HCT116 (cell line): ENCODE measurements around the gene RAD18. TPM values are rescaled to one million over a fixed set of nuclear protein-coding genes. Genes with fewer than 3 reads are reported as not detected.

Experiments
- ATAC-seq: fragments of 200-7000 bp; cut with Tn5 transposase; 2 replicates; pipeline ENCODE4 v1.9.1; 2020; ENCODE audit warnings: mild to moderate bottlenecking, moderate library complexity
- BruUV-seq: library from RNA; stranded (reverse); fragments of 400-500 nt; replicated peaks from 2 replicates; lab custom pipeline; 2021; lab: Mats Ljungman, UMichigan
- CTCF ChIA-PET: fragments of 300-600 bp; sonication (Branson Sonifier 250); formaldehyde crosslinking; loops from one replicate; lab custom pipeline; 2021; ENCODE audit warnings: antibody characterized with exemption; lab: Charles Lee
- POLR2A ChIA-PET: fragments of 300-600, 350-600 bp; sonication (Branson Sonifier 250); formaldehyde crosslinking; loops from one replicate; lab custom pipeline; 2021; ENCODE audit warnings: antibody characterized with exemption; lab: Charles Lee
- RAD21 ChIA-PET, 2 experiments: fragments of 300-600 bp; sonication (Branson Sonifier 250); formaldehyde crosslinking; loops; one replicate each; lab custom pipeline; 2023; ENCODE audit warnings: low total read pairs in 2 of 2; ENCODE audit not compliant: uncharacterized antibody in 2 of 2, unreplicated experiment in 2 of 2, low non-redundant PET in 1 of 2; lab: Charles Lee
- DNase-seq: peaks from one replicate; pipeline ENCODE4 v3.0.0-alpha.2; 2010; ENCODE audit warnings: low read depth, low spot score
- H2AFZ ChIP-seq: fragments of 200-600 bp; shearing (Covaris generic), sonication (generic); 2 replicates; pipeline ENCODE4 v1.6.1; 2017; ENCODE audit warnings: low read depth, mixed run types, mixed read lengths, antibody characterized with exemption, low read length; ENCODE audit not compliant: poor library complexity, severe bottlenecking
- H3K27ac ChIP-seq: 2 replicates; pipeline ENCODE4 v1.5.1; 2012; ENCODE audit warnings: low read depth, low read length
- H3K27me3 ChIP-seq: fragments of 200-600 bp; sonication (generic); 2 replicates; pipeline ENCODE4 v1.6.1; 2016; ENCODE audit warnings: mixed run types, low read length, mixed read lengths; ENCODE audit not compliant: insufficient read depth
- H3K36me3 ChIP-seq, 2 experiments: fragments of 200-500 bp in 1 of 2; fragments of 200-600 bp in 1 of 2; sonication (Bioruptor generic) in 1 of 2; sonication (generic) in 1 of 2; 2 replicates each; pipeline versions ENCODE4 v1.5.1 to v1.6.1; 2014 to 2016; ENCODE audit warnings: low read length in 2 of 2, inconsistent platforms in 1 of 2, mixed read lengths in 1 of 2, mixed run types in 1 of 2; ENCODE audit not compliant: insufficient read depth in 2 of 2, control insufficient read depth in 1 of 2
- H3K4me1 ChIP-seq, 2 experiments: fragments of 200-600 bp in 1 of 2; sonication (generic) in 1 of 2; 2 replicates each; pipeline versions ENCODE4 v1.5.1 to v1.6.1; 2012 to 2017; ENCODE audit warnings: low read length in 2 of 2, inconsistent platforms in 1 of 2, mild to moderate bottlenecking in 1 of 2, mixed read lengths in 1 of 2, mixed run types in 1 of 2, moderate library complexity in 1 of 2; ENCODE audit not compliant: insufficient read depth in 2 of 2, control insufficient read depth in 1 of 2
- H3K4me2 ChIP-seq: fragments of 200-600 bp; sonication (generic); 2 replicates; pipeline ENCODE4 v1.6.1; 2017; ENCODE audit warnings: mixed run types, low read length, mixed read lengths
- H3K4me3 ChIP-seq, 2 experiments: fragments of 200-600 bp in 1 of 2; sonication (generic) in 1 of 2; replicated peaks in 1 of 2; 2 replicates each; pipeline ENCODE4 v1.5.1; 2011 to 2016; ENCODE audit warnings: low read length in 2 of 2, control low read depth in 1 of 2, low read depth in 1 of 2, mild to moderate bottlenecking in 1 of 2, mixed read lengths in 1 of 2, mixed run types in 1 of 2
- H3K79me2 ChIP-seq: fragments of 200-600 bp; sonication (generic); 2 replicates; pipeline ENCODE4 v1.6.1; 2017; ENCODE audit warnings: mild to moderate bottlenecking, mixed run types, low read length, moderate library complexity, mixed read lengths; ENCODE audit not compliant: insufficient read depth
- H3K9ac ChIP-seq: fragments of 200-600 bp; sonication (generic); 2 replicates; pipeline ENCODE4 v1.6.1; 2016; ENCODE audit warnings: low read length, mixed read lengths
- H3K9me2 ChIP-seq: fragments of 200-600 bp; sonication (generic), shearing (Covaris generic); 2 replicates; pipeline ENCODE4 v1.6.1; 2017; ENCODE audit warnings: mixed run types, mild to moderate bottlenecking, moderate library complexity; ENCODE audit not compliant: insufficient read depth
- H3K9me3 ChIP-seq, 2 experiments: fragments of 200-500 bp in 1 of 2; fragments of 200-600 bp in 1 of 2; sonication (Bioruptor generic) in 1 of 2; sonication (generic) in 1 of 2; 2 replicates each; pipeline ENCODE4 v1.6.1; 2014 to 2017; ENCODE audit warnings: low read length in 2 of 2, mixed read lengths in 2 of 2, inconsistent platforms in 1 of 2, low read depth in 1 of 2, mild to moderate bottlenecking in 1 of 2, mixed run types in 1 of 2, moderate library complexity in 1 of 2; ENCODE audit not compliant: control insufficient read depth in 1 of 2, insufficient read depth in 1 of 2
- H4K20me1 ChIP-seq: fragments of 200-600 bp; sonication (generic), shearing (Covaris generic); 2 replicates; pipeline ENCODE4 v1.6.1; 2017; ENCODE audit warnings: mixed run types, mild to moderate bottlenecking, moderate library complexity; ENCODE audit not compliant: insufficient read depth
- CEBPB ChIP-seq: IDR thresholded peaks from 2 replicates; pipeline ENCODE4 v1.6.1; 2012; ENCODE audit warnings: low read depth
- EGR1 ChIP-seq: IDR thresholded peaks from 2 replicates; pipeline ENCODE4 v1.6.1; 2012; ENCODE audit warnings: low read depth
- ELF1 ChIP-seq: IDR thresholded peaks from 2 replicates; pipeline ENCODE4 v1.6.1; 2012; ENCODE audit warnings: low read depth, borderline replicate concordance
- EZH2 ChIP-seq: fragments of 200-600 bp; sonication (generic); IDR thresholded peaks from 2 replicates; pipeline ENCODE4 v1.6.1; 2017; ENCODE audit warnings: antibody characterized with exemption, mixed run types
- POLR2A ChIP-seq: IDR thresholded peaks from 2 replicates; pipeline ENCODE4 v1.7.0; 2011; ENCODE audit warnings: borderline replicate concordance; ENCODE audit not compliant: insufficient read depth, insufficient read length; ENCODE audit errors: extremely low read depth
- POLR2AphosphoS5 ChIP-seq: IDR thresholded peaks from 2 replicates; pipeline ENCODE4 v1.6.1; 2011; ENCODE audit warnings: mild to moderate bottlenecking, low read depth, low read length, moderate library complexity
- REST ChIP-seq: IDR thresholded peaks from 2 replicates; pipeline ENCODE4 v1.6.1; 2012; ENCODE audit warnings: low read depth
- SP1 ChIP-seq: IDR thresholded peaks from 2 replicates; pipeline ENCODE4 v1.6.1; 2012; ENCODE audit warnings: low read depth
- SRF ChIP-seq: IDR thresholded peaks from 2 replicates; pipeline ENCODE4 v1.6.1; 2012; ENCODE audit warnings: low read depth
- YY1 ChIP-seq: IDR thresholded peaks from 2 replicates; pipeline ENCODE4 v1.6.1; 2011; ENCODE audit warnings: low read length, low read depth, moderate library complexity, mild to moderate bottlenecking; ENCODE audit not compliant: insufficient replicate concordance; ENCODE audit errors: extremely low read depth
- intact Hi-C: fragments of 100-400 bp; cut with micrococcal nuclease; formaldehyde crosslinking; loops from 2 replicates; pipeline ENCODE4 v1.10.0; 2022
- total RNA-seq: library from RNA; stranded (reverse); gene quantifications from one replicate; pipeline ENCODE4 v1.2.1, GENCODE V29; 2021; ENCODE audit not compliant: unreplicated experiment
- TF ChIP-seq, protein P1 (sequence below): IDR thresholded peaks from 2 replicates; pipeline ENCODE4 v1.6.1; 2012
- TF ChIP-seq, protein P2 (sequence below): IDR thresholded peaks from 2 replicates; pipeline ENCODE4 v1.6.1; 2011; ENCODE audit warnings: mild to moderate bottlenecking, low read length, moderate library complexity; ENCODE audit not compliant: insufficient replicate concordance; ENCODE audit errors: extremely low read depth

Gene RAD18
- total RNA-seq, 1 experiment from 2014 or later: 28.7 TPM

GRCh38 chr3:8978551-8978950 is 15.3 kb upstream of the RAD18 start:
- no peaks in the 10 kb centered on the region for H4K20me1 ChIP-seq
- intact Hi-C loops: no loop called here
- no peaks in the 10 kb centered on the region for H3K4me1 ChIP-seq
- H3K9me2 ChIP-seq: no peaks in the 10 kb centered on the region; the same call in 1 of the 2 replicates
- no peak overlapping the region for H2AFZ ChIP-seq
- POLR2A ChIA-PET: no interaction called here
- no peak overlapping the region for H3K4me3 ChIP-seq
- RAD21 ChIA-PET: no interaction called here
- no peak for ATAC-seq
- H3K9me3 ChIP-seq: peaks cover 0 to 4% of the 10 kb centered on the region in 2 experiments; a peak in 1 of 4 replicates
- CTCF ChIA-PET: no interaction called here
- H3K27me3 ChIP-seq: peaks cover 17% of the 10 kb centered on the region
- no peak overlapping the region for H3K4me2 ChIP-seq
- no peaks in the 10 kb centered on the region for H3K79me2 ChIP-seq
- no peak overlapping the region for H3K27ac ChIP-seq
- TF ChIP-seq EZH2: no peak
- TF ChIP-seq, protein P1, sequence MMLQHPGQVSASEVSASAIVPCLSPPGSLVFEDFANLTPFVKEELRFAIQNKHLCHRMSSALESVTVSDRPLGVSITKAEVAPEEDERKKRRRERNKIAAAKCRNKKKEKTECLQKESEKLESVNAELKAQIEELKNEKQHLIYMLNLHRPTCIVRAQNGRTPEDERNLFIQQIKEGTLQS: no peak
- no peak for TF ChIP-seq POLR2AphosphoS5
- TF ChIP-seq REST: no peak
- no peaks in the 10 kb centered on the region for H3K36me3 ChIP-seq
- no peak overlapping the region for H3K9ac ChIP-seq
- no TSS peak for BruUV-seq
- DNase-seq: no peak

- Histone ChIP-seq H3K79me2 (no peaks in the 10 kb centered on the region), H3K4me3 (no peak overlapping the region), H4K20me1 (no peaks in the 10 kb centered on the region), H3K4me1 (no peaks in the 10 kb centered on the region), H2AFZ (no peak overlapping the region), H3K27ac (no peak overlapping the region), H3K9me3 (peaks cover 0 to 4% of the 10 kb centered on the region in 2 experiments; a peak in 1 of 4 replicates), H3K4me2 (no peak overlapping the region), H3K36me3 (no peaks in the 10 kb centered on the region), H3K9me2 (no peaks in the 10 kb centered on the region; the same call in 1 of the 2 replicates), H3K27me3 (peaks cover 17% of the 10 kb centered on the region), H3K9ac (no peak overlapping the region)
- DNase-seq: no peak
- ChIA-PET POLR2A (no interaction called here), CTCF (no interaction called here), RAD21 (no interaction called here)
- intact Hi-C loops: no loop called here
- BruUV-seq: no TSS peak
- no peak for TF ChIP-seq POLR2A
- no peak for TF ChIP-seq EGR1
- TF ChIP-seq SRF: no peak
- TF ChIP-seq POLR2AphosphoS5: no peak
- TF ChIP-seq YY1: no peak
- TF ChIP-seq, protein P2, sequence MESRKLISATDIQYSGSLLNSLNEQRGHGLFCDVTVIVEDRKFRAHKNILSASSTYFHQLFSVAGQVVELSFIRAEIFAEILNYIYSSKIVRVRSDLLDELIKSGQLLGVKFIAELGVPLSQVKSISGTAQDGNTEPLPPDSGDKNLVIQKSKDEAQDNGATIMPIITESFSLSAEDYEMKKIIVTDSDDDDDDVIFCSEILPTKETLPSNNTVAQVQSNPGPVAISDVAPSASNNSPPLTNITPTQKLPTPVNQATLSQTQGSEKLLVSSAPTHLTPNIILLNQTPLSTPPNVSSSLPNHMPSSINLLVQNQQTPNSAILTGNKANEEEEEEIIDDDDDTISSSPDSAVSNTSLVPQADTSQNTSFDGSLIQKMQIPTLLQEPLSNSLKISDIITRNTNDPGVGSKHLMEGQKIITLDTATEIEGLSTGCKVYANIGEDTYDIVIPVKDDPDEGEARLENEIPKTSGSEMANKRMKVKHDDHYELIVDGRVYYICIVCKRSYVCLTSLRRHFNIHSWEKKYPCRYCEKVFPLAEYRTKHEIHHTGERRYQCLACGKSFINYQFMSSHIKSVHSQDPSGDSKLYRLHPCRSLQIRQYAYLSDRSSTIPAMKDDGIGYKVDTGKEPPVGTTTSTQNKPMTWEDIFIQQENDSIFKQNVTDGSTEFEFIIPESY: no peak
- TF ChIP-seq CEBPB: no peak
- no peak for TF ChIP-seq ELF1
- TF ChIP-seq, protein P1: no peak
- no peak for TF ChIP-seq SP1
- ATAC-seq: no peak
These were observed 13.4 kb upstream of the RAD18 start for GRCh38 chr3:8976540-8977182.
